OCI-LY3 (cell line): ENCODE measurements around the gene HES4.
"Not testable (repeated sequence)": the region's sequence is repeated elsewhere in the genome, so short reads cannot be mapped to it uniquely, and the experiment has no call there.

ENCODE experiments used
- H2AFZ ChIP-seq: fragments of 200-600, 300-600 bp; shearing (Covaris generic); 2 replicates; pipeline ENCODE4 v1.6.0; 2014; ENCODE audit warnings: antibody characterized with exemption, low read depth, low read length
- H3K27ac ChIP-seq: fragments of 200-600, 300-600 bp; sonication (generic); 2 replicates; pipeline ENCODE4 v1.5.1; 2014; ENCODE audit warnings: mild to moderate bottlenecking, low read length, moderate library complexity, mixed read lengths
- H3K27me3 ChIP-seq: fragments of 200-600, 300-600 bp; sonication (generic); 2 replicates; pipeline ENCODE4 v1.6.1; 2014; ENCODE audit warnings: low read depth, low read length, mixed read lengths
- H3K36me3 ChIP-seq: fragments of 200-600, 300-600 bp; sonication (generic); replicated peaks from 2 replicates; pipeline ENCODE3; 2014; ENCODE audit warnings: low read depth, low read length, mixed read lengths
- H3K4me1 ChIP-seq: fragments of 300-600, 200-600 bp; sonication (generic); 2 replicates; pipeline ENCODE4 v1.6.1; 2014; ENCODE audit warnings: low read length, mixed read lengths
- H3K4me2 ChIP-seq: fragments of 200-600, 300-600 bp; sonication (generic); 2 replicates; pipeline ENCODE4 v1.6.1; 2014; ENCODE audit warnings: low read length, mixed read lengths
- H3K4me3 ChIP-seq: fragments of 300-600, 200-600 bp; sonication (generic); 2 replicates; pipeline ENCODE4 v1.5.1; 2014; ENCODE audit warnings: antibody characterized with exemption, mild to moderate bottlenecking, low read length, moderate library complexity
- H3K79me2 ChIP-seq: fragments of 300-600, 200-600 bp; shearing (Covaris generic); 2 replicates; pipeline ENCODE4 v1.6.1; 2014; ENCODE audit warnings: mild to moderate bottlenecking, low read length, mixed read lengths
- H3K9ac ChIP-seq: fragments of 300-600, 200-600 bp; shearing (Covaris generic); 2 replicates; pipeline ENCODE4 v1.6.0; 2014; ENCODE audit warnings: mild to moderate bottlenecking, low read length, moderate library complexity
- H3K9me3 ChIP-seq: fragments of 200-600, 300-600 bp; shearing (Covaris generic); 2 replicates; pipeline ENCODE4 v1.6.1; 2014; ENCODE audit warnings: low read length, mixed read lengths; ENCODE audit not compliant: insufficient read depth
- H4K20me1 ChIP-seq: fragments of 200-600, 300-600 bp; sonication (generic); 2 replicates; pipeline ENCODE4 v1.6.1; 2016; ENCODE audit warnings: low read length, mixed read lengths; ENCODE audit not compliant: insufficient read depth
- EZH2phosphoT487 ChIP-seq: fragments of 200-600 bp; shearing (Covaris generic); IDR thresholded peaks from 2 replicates; pipeline ENCODE4 v1.6.1; 2018; ENCODE audit warnings: antibody characterized with exemption, mixed run types, low read depth
- TF ChIP-seq, protein P1 (sequence below): fragments of 200-600, 300-600 bp; sonication (generic); IDR thresholded peaks from 2 replicates; pipeline ENCODE4 v1.5.1; 2014; ENCODE audit warnings: antibody characterized with exemption, low read length, low read depth

Gene HES4

DNA sequence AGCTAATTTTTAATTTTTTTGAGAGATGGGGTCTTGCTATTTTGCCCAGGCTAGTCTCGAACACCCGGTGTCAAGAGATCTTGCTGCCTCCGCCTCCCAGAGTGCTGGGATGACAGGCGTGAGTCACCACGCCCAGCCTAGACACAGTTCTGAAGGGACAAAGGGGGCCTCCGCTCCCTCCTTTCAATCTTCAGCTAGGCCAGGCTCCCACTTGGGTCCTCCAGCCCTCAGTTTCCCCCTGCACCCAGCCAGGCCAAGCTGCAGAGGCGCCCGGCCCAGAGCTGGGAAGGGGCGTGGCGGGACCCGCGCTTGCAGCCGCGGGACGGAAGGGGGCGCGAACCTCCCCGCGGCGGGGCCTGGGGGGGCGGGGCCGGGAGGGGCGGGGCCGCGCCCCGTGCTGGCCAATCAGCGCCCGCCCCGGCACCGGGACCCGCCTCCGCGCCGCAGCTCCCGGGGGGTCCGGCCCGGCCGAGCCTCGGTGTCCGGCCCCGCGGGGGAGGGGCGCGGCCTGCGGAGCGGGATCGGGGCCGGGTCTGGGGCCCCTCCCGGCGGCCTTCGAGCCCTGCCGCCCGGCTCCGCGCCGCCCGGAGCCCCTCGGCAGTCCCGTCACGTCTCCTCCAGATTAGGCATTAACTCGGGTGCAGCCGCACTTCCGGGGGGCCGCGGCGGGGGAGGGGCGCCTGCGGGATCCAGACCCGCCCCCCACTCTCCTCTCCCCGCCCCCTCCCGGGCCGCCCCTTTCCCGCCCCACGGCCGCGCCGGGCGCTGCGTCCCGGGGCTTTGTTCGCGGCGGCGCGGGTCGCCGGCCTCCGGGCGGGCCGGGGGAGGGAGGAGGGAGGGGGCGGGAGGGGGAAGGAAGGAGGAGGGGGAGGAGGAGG lies 19.5 kb upstream of the HES4 start:
- Histone ChIP-seq H3K4me1 (peaks cover 7% of the 10 kb centered on the region; the same call in 1 of the 2 replicates), H3K79me2 (no peaks in the 10 kb centered on the region), H4K20me1 (0 out of 2 replicates have a peak, but pooled peaks cover 4% of the 10 kb centered on the region), H3K4me3 (peak overlapping the region; percentile 70), H3K36me3 (no peaks in the 10 kb centered on the region), H3K4me2 (peak overlapping the region; percentile 53), H2AFZ (no peak overlapping the region), H3K9ac (peak overlapping the region; percentile 35), H3K27ac (no peak overlapping the region; the same call in 1 of the 2 replicates), H3K9me3 (no peaks in the 10 kb centered on the region), H3K27me3 (peaks cover 13% of the 10 kb centered on the region)
- TF ChIP-seq, protein P1, sequence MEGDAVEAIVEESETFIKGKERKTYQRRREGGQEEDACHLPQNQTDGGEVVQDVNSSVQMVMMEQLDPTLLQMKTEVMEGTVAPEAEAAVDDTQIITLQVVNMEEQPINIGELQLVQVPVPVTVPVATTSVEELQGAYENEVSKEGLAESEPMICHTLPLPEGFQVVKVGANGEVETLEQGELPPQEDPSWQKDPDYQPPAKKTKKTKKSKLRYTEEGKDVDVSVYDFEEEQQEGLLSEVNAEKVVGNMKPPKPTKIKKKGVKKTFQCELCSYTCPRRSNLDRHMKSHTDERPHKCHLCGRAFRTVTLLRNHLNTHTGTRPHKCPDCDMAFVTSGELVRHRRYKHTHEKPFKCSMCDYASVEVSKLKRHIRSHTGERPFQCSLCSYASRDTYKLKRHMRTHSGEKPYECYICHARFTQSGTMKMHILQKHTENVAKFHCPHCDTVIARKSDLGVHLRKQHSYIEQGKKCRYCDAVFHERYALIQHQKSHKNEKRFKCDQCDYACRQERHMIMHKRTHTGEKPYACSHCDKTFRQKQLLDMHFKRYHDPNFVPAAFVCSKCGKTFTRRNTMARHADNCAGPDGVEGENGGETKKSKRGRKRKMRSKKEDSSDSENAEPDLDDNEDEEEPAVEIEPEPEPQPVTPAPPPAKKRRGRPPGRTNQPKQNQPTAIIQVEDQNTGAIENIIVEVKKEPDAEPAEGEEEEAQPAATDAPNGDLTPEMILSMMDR, result peak; percentile 27; the same call in 1 of the 2 replicates
- no peak for TF ChIP-seq EZH2phosphoT487

DNA sequence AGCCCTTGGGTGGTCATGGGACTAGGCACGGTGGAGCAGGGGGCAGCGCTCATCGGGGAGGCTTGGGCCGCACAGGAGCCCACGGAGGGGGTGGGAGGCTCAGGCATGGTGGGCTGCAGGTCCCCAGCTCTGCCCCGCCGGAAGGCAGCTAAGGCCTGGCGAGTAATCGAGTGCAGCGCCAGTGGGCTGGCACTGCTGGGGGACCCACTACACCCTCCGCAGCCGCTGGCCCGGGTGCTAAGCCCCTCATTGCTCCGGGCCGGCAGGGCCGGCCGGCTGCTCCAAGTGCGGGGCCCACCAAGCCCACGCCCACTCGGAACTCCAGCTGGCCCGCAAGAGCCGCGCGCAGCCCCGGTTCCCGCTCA lies 18.4 kb upstream of the HES4 start:
- Histone ChIP-seq H3K4me1 (peaks cover 12% of the 10 kb centered on the region; the same call in 1 of the 2 replicates), H3K27me3 (peaks cover 13% of the 10 kb centered on the region)
- not testable (repeated sequence) for H3K9me3 ChIP-seq, H4K20me1 ChIP-seq, H3K4me2 ChIP-seq, H3K36me3 ChIP-seq, H3K27ac ChIP-seq, H3K4me3 ChIP-seq, H2AFZ ChIP-seq, H3K79me2 ChIP-seq, H3K9ac ChIP-seq

DNA sequence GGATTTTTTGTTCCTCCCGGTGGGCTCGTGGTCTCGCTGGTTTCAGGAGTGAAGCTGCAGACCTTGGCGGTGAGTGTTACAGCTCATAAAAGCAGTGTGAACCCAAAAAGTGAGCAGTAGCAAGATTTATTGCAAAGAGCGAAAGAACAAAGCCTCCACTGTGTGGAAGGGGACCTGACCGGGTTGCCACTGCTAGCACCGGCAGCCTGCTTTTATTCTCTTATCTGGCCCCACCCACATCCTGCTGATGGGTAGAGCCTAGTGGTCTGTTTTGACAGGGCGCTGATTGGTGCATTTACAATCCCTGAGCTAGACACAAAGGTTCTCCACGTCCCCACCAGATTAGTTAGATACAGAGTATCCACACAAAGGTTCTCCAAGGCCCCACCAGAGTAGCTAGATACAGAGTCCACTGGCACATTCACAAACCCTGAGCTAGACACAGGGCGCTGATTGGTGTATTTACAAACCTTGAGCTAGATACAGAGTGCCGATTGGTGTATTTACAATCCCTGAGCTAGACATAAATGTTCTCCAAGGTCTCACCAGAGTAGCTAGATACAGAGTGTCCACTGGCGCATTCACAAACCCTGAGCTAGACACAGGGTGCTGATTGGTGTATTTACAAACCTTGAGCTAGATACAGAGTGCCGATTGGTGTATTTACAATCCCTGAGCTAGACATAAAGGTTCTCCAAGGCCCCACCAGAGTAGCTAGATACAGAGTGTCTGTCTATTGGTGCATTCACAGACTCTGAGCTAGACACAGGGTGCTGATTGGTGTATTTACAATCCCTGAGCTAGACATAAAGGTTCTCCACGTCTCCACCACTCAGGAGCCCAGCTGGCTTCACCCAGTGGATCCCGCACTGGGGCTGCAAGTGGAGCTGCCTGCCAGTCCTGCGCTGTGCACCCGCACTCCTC lies 17.8 kb upstream of the HES4 start:
- H3K36me3 ChIP-seq, H4K20me1 ChIP-seq, H3K4me2 ChIP-seq, H2AFZ ChIP-seq, H3K79me2 ChIP-seq, H3K4me3 ChIP-seq, H3K9me3 ChIP-seq, H3K27ac ChIP-seq, H3K9ac ChIP-seq: not testable (repeated sequence)
- Histone ChIP-seq H3K4me1 (peaks cover 16% of the 10 kb centered on the region; the same call in 1 of the 2 replicates), H3K27me3 (peaks cover 13% of the 10 kb centered on the region)

DNA sequence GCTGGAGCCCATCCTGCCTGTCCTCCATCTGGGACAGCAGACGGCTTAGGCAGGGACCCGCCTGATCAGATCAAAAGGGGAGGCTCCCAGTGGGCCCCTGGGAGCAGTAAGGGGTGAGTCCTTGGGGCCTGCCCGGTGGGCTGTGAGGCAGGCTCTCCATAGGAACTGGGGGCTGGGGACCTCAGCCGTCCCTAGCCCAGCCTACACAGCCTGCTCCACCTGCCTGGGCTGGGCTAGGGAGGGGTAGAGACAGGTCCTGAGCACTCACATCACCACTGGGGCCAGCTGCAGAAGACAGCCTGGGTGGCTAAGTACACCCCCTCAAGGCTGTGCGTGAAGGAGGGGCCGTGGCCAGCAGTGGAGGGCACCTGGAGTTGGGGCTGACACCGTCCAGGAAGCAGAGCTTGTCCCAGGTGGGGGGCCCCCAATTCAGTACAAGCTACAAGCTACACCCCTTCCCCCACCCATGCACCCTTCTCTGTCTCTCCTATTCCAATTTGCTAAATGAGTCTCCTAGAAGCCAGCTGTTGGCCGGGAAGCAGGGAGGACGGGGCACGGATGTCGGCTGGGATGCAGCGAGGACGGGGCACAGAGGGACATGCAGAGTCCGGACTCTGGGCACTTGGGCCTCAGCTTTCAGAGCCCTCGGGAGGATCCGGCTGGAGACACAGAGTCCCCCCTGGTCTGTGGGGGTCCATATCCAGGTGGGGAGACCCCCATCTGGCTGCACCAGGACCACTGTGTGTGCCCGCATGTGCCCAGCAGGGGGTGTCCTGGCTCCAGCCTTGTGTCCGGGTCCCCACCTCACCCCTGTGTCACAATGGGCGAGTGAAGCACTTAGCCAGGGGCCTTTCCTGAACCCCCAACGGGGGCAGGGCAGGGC lies 15.1 kb upstream of the HES4 start:
- Histone ChIP-seq H3K9me3 (no peaks in the 10 kb centered on the region), H3K36me3 (no peaks in the 10 kb centered on the region), H3K4me3 (no peak overlapping the region), H3K4me2 (no peak overlapping the region), H3K9ac (no peak overlapping the region), H3K27me3 (no peaks in the 10 kb centered on the region), H3K27ac (no peak overlapping the region), H2AFZ (no peak overlapping the region), H3K4me1 (peaks cover 12% of the 10 kb centered on the region; the same call in 1 of the 2 replicates), H3K79me2 (no peaks in the 10 kb centered on the region), H4K20me1 (no peaks in the 10 kb centered on the region)
- TF ChIP-seq EZH2phosphoT487, result no peak
- TF ChIP-seq, protein P1, result peak; percentile 54
